H9 (cell line): ENCODE measurements around the gene RYR1. TPM values are rescaled to one million over a fixed set of nuclear protein-coding genes. Genes with fewer than 3 reads are reported as not detected.

Experiments used
- DNase-seq: peaks from one replicate; pipeline ENCODE4 v3.0.0-alpha.2; 2017
- H2AFZ ChIP-seq: one replicate; pipeline ENCODE4 v1.6.1; 2013; ENCODE audit warnings: mild to moderate bottlenecking, low read length, control low read depth, moderate library complexity
- H2AK5ac ChIP-seq: 2 replicates; pipeline ENCODE4 v1.6.1; 2013; ENCODE audit warnings: low read length, control low read depth, mixed read lengths; ENCODE audit not compliant: insufficient read length
- H2BK120ac ChIP-seq: one replicate; pipeline ENCODE4 v1.6.1; 2013; ENCODE audit warnings: low read depth, mild to moderate bottlenecking, low read length, control low read depth, inconsistent platforms; ENCODE audit not compliant: poor library complexity, severe bottlenecking
- H2BK12ac ChIP-seq: 2 replicates; pipeline ENCODE4 v1.6.1; 2013; ENCODE audit warnings: low read length, control low read depth, mixed read lengths, low read depth; ENCODE audit not compliant: insufficient read length
- H2BK15ac ChIP-seq: 2 replicates; pipeline ENCODE4 v1.6.1; 2013; ENCODE audit warnings: low read depth, low read length, control low read depth
- H2BK20ac ChIP-seq: one replicate; pipeline ENCODE4 v1.6.1; 2013; ENCODE audit warnings: low read depth, mild to moderate bottlenecking, low read length, control low read depth, inconsistent platforms; ENCODE audit not compliant: poor library complexity, severe bottlenecking
- H2BK5ac ChIP-seq: 2 replicates; pipeline ENCODE4 v1.6.1; 2013; ENCODE audit warnings: low read length, control low read depth, mixed read lengths; ENCODE audit not compliant: insufficient read length
- H3K14ac ChIP-seq: 2 replicates; pipeline ENCODE4 v1.6.1; 2013; ENCODE audit warnings: low read length, control low read depth; ENCODE audit not compliant: insufficient read depth
- H3K18ac ChIP-seq: 2 replicates; pipeline ENCODE4 v1.6.1; 2013; ENCODE audit warnings: low read depth, mild to moderate bottlenecking, mixed read lengths, low read length, control low read depth; ENCODE audit not compliant: insufficient read length
- H3K23ac ChIP-seq: 2 replicates; pipeline ENCODE4 v1.6.1; 2013; ENCODE audit warnings: low read length, control low read depth, mixed read lengths, low read depth; ENCODE audit not compliant: insufficient read length
- H3K23me2 ChIP-seq: 2 replicates; pipeline ENCODE4 v1.6.1; 2013; ENCODE audit warnings: low read depth, mild to moderate bottlenecking, mixed read lengths, low read length, control low read depth; ENCODE audit not compliant: insufficient read length, poor library complexity, severe bottlenecking
- H3K27ac ChIP-seq: 2 replicates; pipeline ENCODE4 v1.5.1; 2013; ENCODE audit warnings: low read length, control low read depth, mixed read lengths, low read depth; ENCODE audit not compliant: insufficient read length
- H3K27me3 ChIP-seq: 2 replicates; pipeline ENCODE4 v1.6.1; 2013; ENCODE audit warnings: low read length, control low read depth, inconsistent platforms; ENCODE audit not compliant: insufficient read depth
- H3K4ac ChIP-seq: 2 replicates; pipeline ENCODE4 v1.6.1; 2013; ENCODE audit warnings: low read depth, mild to moderate bottlenecking, control low read depth, inconsistent platforms, low read length, moderate library complexity
- H3K4me1 ChIP-seq: 2 replicates; pipeline ENCODE4 v1.6.1; 2013; ENCODE audit warnings: low read length, control low read depth, inconsistent platforms; ENCODE audit not compliant: insufficient read depth
- H3K4me2 ChIP-seq: 2 replicates; pipeline ENCODE4 v1.6.1; 2013; ENCODE audit warnings: low read length, control low read depth, mixed read lengths; ENCODE audit not compliant: insufficient read length, insufficient read depth
- H3K56ac ChIP-seq: 2 replicates; pipeline ENCODE4 v1.6.1; 2013; ENCODE audit warnings: low read depth, mild to moderate bottlenecking, mixed read lengths, low read length, control low read depth; ENCODE audit not compliant: insufficient read length
- H3K79me1 ChIP-seq: 2 replicates; pipeline ENCODE4 v1.6.1; 2013; ENCODE audit warnings: low read depth, mild to moderate bottlenecking, moderate library complexity, low read length, control low read depth, inconsistent platforms; ENCODE audit not compliant: insufficient read depth, poor library complexity, severe bottlenecking
- H3K79me2 ChIP-seq: 2 replicates; pipeline ENCODE4 v1.6.1; 2013; ENCODE audit warnings: low read length, control low read depth, inconsistent platforms; ENCODE audit not compliant: insufficient read depth
- H3K9ac ChIP-seq: 2 replicates; pipeline ENCODE4 v1.6.1; 2013; ENCODE audit warnings: low read length, control low read depth, mixed read lengths; ENCODE audit not compliant: insufficient read length; ENCODE audit errors: extremely low read depth
- H3K9me3 ChIP-seq: one replicate; pipeline ENCODE4 v1.6.1; 2013; ENCODE audit warnings: low read depth, low read length, inconsistent platforms; ENCODE audit not compliant: control insufficient read depth
- H3T11ph ChIP-seq: one replicate; pipeline ENCODE4 v1.6.1; 2013; ENCODE audit warnings: mild to moderate bottlenecking, low read length, control low read depth, inconsistent platforms
- H4K20me1 ChIP-seq: one replicate; pipeline ENCODE4 v1.6.1; 2013; ENCODE audit not compliant: control insufficient read depth, insufficient read length, insufficient read depth
- H4K5ac ChIP-seq: 2 replicates; pipeline ENCODE4 v1.6.1; 2013; ENCODE audit warnings: low read depth, mild to moderate bottlenecking, mixed read lengths, low read length, control low read depth; ENCODE audit not compliant: insufficient read length
- H4K8ac ChIP-seq: replicated peaks from 2 replicates; pipeline ENCODE4 v1.6.1; 2013; ENCODE audit warnings: low read length, control low read depth, mixed read lengths, low read depth; ENCODE audit not compliant: insufficient read length
- H4K91ac ChIP-seq: 2 replicates; pipeline ENCODE4 v1.6.1; 2013; ENCODE audit warnings: low read depth, mild to moderate bottlenecking, moderate library complexity, mixed read lengths, low read length, control low read depth; ENCODE audit not compliant: insufficient read length
- H3K27ac Mint-ChIP-seq, 3 experiments: 2 replicates in 2 of 3; 3 replicates in 1 of 3; pipeline ENCODE4 v1.8.0; 2020 to 2021; ENCODE audit warnings: mixed read lengths in 3 of 3, mild to moderate bottlenecking in 1 of 3, moderate library complexity in 1 of 3
- H3K27me3 Mint-ChIP-seq: 2 replicates; pipeline ENCODE4 v1.8.0; 2021; ENCODE audit warnings: low read depth, mild to moderate bottlenecking, moderate library complexity, mixed read lengths
- H3K36me3 Mint-ChIP-seq, 3 experiments: 2 replicates in 2 of 3; 3 replicates in 1 of 3; pipeline ENCODE4 v1.8.0; 2020 to 2021; ENCODE audit warnings: low read depth in 3 of 3, mixed read lengths in 3 of 3; ENCODE audit not compliant: insufficient read depth in 1 of 3
- H3K4me1 Mint-ChIP-seq, 2 experiments: 2 replicates each; pipeline ENCODE4 v1.8.0; 2020; ENCODE audit warnings: mixed read lengths in 2 of 2
- H3K4me3 Mint-ChIP-seq, 2 experiments: 2 replicates in 1 of 2; 3 replicates in 1 of 2; pipeline ENCODE4 v1.8.0; 2020 to 2021; ENCODE audit warnings: mild to moderate bottlenecking in 2 of 2, mixed read lengths in 2 of 2, moderate library complexity in 1 of 2
- H3K9me3 Mint-ChIP-seq, 2 experiments: 2 replicates in 1 of 2; 3 replicates in 1 of 2; pipeline ENCODE4 v1.8.0; 2020; ENCODE audit warnings: mild to moderate bottlenecking in 2 of 2, mixed read lengths in 2 of 2, moderate library complexity in 1 of 2
- CTCF ChIP-seq: fragments of 200-600 bp; sonication (generic); conservative IDR thresholded peaks from 3 replicates; pipeline ENCODE4 v1.8.0; 2021; ENCODE audit warnings: antibody characterized with exemption, mild to moderate bottlenecking
- WGBS: extraction: QIAGEN DNeasy Blood & Tissue Kit; methylation state at CpG from one replicate; pipeline ENCODE4 v1.1.7; 2013; ENCODE audit warnings: missing lambda C conversion rate, low lambda C conversion rate, mixed read lengths; ENCODE audit not compliant: insufficient read length; ENCODE audit errors: extremely low coverage; 5-methylcytosine and 5-hydroxymethylcytosine counted together
- total RNA-seq: library from RNA; stranded (reverse); gene quantifications from 2 replicates; pipeline ENCODE4 v1.2.1, GENCODE V29; 2021

RYR1 gene
- total RNA-seq, 1 experiment from 2014 or later: 8.9 TPM

GRCh38 chr19:38503077-38503410 is 69.6 kb downstream of the RYR1 start:
- Histone ChIP-seq H3K9ac (no peak overlapping the region), H2BK120ac (no peak overlapping the region), H3K79me2 (no peaks in the 10 kb centered on the region; the same call in 1 of the 2 replicates), H2BK20ac (no peak overlapping the region), H3K9me3 (no peaks in the 10 kb centered on the region), H2AK5ac (no peak overlapping the region), H3T11ph (no peak overlapping the region), H3K56ac (no peak overlapping the region), H4K5ac (no peak overlapping the region), H3K18ac (no peak overlapping the region), H4K91ac (no peak overlapping the region), H2AFZ (no peak overlapping the region), H3K4me1 (no peaks in the 10 kb centered on the region; the same call in 1 of the 2 replicates), H3K14ac (no peak overlapping the region), H4K8ac (no peak overlapping the region), H3K4me2 (no peak overlapping the region), H3K27me3 (no peaks in the 10 kb centered on the region), H2BK12ac (no peak overlapping the region), H3K23ac (no peak overlapping the region), H2BK5ac (no peak overlapping the region), H3K79me1 (no peaks in the 10 kb centered on the region), H3K23me2 (no peaks in the 10 kb centered on the region), H3K4ac (no peak overlapping the region), H3K27ac (no peak overlapping the region), H4K20me1 (no peaks in the 10 kb centered on the region), H2BK15ac (no peak overlapping the region)
- peaks cover 49 to 66% (median 55%) of the 10 kb centered on the region in 3 experiments for H3K36me3 Mint-ChIP-seq
- peaks cover 14 to 19% of the 10 kb centered on the region in 2 experiments for H3K4me1 Mint-ChIP-seq
- H3K9me3 Mint-ChIP-seq: no peaks in the 10 kb centered on the region
- H3K27ac Mint-ChIP-seq: no peak overlapping the region
- WGBS: no CpG with 5 or more reads among the region's 4 CpGs
- no peaks in the 10 kb centered on the region; the same call in none of the 2 replicates for H3K27me3 Mint-ChIP-seq
- no peak for TF ChIP-seq CTCF
- no peak overlapping the region for H3K4me3 Mint-ChIP-seq
- no peak for DNase-seq
